Measurements from ENCODE around the gene HPSE2.

The HPSE2 gene

DNA sequence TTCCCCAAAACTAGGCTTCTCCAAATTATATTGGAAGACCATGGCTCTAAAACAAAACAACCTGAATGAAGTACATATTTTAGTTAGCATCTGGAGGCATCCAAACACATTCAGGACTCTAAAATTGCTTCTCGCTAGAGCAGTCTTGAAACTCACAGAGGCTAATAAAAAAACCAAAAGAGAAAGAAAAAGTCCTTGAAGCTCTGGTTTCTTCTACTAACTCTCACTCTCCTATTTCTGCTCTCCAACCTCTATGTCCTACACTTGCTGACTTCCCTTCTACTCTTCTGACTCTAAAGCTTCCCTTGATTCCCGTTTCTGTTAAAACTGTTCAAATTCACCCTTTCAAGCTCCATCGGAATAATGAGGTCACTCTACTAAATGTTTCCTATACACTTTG is 418.3 kb downstream of the HPSE2 start:
- no peak for DNase-seq

- DNase-seq: no peak
Measured at GRCh38 chr10:98815039-98815885, 420.4 kb downstream of the HPSE2 start.

DNA sequence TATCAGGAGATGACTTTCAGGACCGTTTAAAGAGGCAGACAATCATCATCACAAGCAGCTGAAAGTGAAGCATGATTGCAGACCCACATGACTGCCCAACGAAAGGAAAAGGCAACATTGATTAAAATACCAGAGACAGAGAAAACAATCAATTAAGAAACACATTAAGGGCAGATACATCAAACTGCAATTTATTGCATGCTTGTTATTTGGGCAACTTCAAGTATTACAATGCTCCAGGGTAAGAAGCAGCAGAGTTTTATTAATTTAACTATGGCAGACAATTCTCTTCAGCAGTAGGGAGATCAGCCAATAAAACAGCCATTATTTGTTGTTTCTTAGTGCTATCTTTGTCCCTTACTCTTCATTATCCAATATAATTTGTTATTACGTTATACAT is 421.2 kb downstream of the HPSE2 start:
- DNase-seq: no peak

- DNase-seq: no peak
Measured at GRCh38 chr10:98808282-98808892, 427.3 kb downstream of the HPSE2 start.

GRCh38 chr10:98800263-98800662 is 435.4 kb downstream of the HPSE2 start:
- DNase-seq: no peak

DNA sequence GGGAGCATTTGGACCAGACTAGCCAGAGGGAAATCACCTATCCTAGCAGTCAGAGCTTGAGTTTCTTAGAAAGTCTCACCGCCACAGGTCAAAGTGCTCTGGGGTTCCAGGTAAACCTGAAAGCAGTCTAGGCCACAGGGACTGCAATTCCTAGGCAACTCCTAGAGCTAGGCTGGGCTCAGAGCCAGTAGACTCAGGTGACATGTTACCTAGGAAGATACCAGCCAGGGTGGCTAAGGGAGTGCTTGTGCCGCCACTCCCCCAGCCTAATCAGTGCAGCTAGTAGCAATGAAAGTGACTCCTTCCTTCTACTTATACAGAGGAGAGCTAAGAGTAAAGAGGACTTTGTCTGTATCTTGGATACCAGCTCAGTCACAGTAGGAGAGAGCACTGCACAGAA is 440.2 kb downstream of the HPSE2 start:
- DNase-seq: no peak

DNA sequence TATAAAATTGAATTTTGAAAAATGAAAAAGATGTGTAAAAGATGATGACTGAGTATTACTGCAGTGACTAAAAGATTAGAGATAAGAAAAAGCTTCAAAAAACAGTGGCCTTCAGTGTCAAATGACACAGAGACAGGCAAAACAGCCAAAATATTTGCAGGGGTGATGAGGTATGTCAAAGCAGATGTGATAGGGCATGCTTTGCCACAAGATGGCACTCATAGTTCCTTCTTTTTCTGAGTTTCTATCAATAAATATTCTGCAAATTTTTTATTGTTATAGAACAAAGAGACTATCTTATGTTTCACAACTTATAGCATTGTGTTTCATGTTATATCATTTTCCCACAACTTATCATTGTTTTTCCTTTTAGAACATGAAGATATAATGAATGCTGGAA is 444.8 kb downstream of the HPSE2 start:
- DNase-seq: no peak

DNA sequence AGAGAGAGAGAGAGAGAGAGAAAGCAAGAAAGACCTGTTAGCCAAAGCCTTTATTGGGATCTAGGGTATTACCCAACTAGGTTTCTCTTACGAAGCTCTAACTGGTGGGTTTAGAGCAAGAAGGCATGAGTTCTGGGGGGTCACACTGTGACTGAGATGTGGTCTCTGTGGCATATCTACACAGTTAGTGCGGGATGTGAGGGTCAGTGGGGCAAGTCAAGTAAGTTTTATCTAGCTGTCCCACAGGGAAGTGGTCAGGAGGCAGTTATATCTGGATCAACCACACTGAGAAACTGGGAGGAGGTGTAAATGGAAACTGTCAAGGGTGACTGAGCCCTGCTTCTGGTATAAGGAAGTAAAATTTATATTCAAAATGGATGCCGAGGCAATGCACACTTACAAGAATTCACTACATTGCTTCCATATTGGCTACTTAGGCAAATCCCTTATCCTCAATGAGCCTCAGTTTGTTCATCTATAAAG is 457.3 kb downstream of the HPSE2 start:
- DNase-seq: no peak

GRCh38 chr10:98758463-98758862 is 477.2 kb downstream of the HPSE2 start:
- no peak for DNase-seq

DNA sequence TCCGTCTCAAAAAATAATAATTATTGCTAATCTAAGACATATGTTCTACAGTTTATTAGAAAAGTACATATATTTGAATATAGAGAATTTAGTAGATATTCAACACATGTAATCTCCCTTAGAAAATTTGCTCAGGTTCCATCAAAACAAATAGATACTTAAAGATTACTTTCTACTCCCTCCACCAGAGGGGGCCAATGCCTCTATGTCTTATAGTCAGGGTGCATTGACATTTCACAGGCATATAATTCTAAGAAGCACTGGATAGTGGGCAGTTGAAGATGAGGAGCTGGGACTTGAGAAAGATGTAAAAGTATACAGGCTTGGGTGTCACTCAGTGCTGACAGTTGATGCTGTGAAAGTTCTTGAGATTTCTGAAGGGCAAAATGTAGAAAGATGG is 487.4 kb downstream of the HPSE2 start:
- no peak for DNase-seq

GRCh38 chr10:98745645-98746044 is 490.0 kb downstream of the HPSE2 start:
- DNase-seq: no peak

DNA sequence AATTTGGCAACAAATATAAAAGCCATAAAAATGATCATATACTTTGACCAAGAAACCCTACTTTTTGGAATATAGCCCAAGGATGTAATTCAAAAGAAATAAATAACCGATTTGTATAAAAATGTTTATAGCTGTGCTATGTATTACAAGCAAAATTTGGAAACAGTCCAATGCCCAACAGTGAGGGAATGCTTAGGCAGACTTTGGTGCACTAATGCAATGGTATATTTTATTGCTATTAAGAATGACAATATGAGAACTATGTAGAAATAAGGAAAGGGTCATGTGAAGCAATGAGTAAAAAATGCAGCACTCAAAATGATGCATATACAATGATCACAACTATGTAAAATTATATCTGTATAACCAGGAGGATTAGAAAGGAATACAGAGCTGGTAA is 515.1 kb downstream of the HPSE2 start:
- DNase-seq: no peak

DNA sequence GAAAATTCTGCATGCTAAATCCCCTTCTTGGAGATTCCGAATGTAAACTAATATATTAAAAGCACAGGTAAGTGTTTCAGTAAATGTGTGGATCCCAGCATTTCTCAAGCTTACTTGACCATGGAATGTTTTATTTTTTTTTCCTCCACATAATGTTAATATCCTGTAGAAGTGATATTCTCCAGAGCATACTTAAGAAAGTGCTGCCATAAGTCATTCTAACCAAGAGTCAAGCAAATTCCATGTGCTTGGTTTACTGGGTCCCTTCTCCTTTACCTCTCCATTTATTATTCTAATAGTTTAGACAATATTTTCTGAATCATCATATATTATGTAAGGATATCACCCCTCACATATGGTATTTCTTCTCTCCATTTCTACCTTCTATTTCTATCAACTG is 522.1 kb downstream of the HPSE2 start:
- no peak for DNase-seq

- no peak for DNase-seq
Measured at GRCh38 chr10:98696516-98696915, 539.1 kb downstream of the HPSE2 start.

- no peak for DNase-seq
Measured at GRCh38 chr10:98694883-98695282, 540.8 kb downstream of the HPSE2 start.

- DNase-seq: no peak
Measured at GRCh38 chr10:98694014-98694413, 541.6 kb downstream of the HPSE2 start.

- DNase-seq: no peak
Measured at GRCh38 chr10:98687685-98688084, 548.0 kb downstream of the HPSE2 start.

- DNase-seq: no peak
Measured at GRCh38 chr10:98684019-98684899, 551.4 kb downstream of the HPSE2 start.

DNA sequence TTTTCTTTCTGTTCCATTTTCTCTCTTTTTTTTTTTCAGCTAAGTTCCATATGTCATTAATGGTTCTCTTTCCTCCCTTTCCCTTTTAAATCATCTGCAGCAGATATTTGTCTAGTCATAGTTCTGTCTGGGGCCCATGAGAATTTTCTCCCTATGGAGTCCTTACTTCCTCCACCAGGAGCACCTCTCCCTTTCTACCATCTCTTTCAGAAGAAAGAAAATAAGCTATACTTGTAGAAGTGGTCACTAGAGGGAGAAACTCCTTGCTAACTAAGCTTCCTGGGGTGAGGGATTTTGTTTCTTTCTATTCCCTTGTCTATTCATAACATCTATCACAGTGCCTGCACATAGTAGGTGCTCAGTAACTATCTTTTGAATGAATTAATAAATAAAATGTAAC is 558.8 kb downstream of the HPSE2 start:
- DNase-seq: no peak

DNA sequence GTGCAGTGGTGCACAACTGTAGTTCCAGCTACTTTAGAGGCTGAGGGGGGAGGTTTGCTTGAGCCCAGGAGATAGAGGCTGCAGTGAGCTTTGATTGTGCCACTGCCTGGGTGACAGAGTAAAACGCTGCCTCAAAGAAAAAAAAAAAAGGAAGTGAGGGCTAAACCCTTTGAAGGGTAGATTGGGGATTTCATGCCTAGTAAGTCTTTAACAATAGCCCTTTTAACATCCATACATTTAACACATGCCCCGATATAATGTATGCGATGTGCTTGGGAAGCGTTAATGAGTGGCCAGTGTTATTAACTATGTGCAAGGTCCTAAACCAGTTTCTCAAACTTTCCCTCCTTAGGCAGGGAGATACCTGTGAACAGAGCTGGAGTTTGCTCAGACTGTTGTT is 559.8 kb downstream of the HPSE2 start:
- no peak for DNase-seq

DNA sequence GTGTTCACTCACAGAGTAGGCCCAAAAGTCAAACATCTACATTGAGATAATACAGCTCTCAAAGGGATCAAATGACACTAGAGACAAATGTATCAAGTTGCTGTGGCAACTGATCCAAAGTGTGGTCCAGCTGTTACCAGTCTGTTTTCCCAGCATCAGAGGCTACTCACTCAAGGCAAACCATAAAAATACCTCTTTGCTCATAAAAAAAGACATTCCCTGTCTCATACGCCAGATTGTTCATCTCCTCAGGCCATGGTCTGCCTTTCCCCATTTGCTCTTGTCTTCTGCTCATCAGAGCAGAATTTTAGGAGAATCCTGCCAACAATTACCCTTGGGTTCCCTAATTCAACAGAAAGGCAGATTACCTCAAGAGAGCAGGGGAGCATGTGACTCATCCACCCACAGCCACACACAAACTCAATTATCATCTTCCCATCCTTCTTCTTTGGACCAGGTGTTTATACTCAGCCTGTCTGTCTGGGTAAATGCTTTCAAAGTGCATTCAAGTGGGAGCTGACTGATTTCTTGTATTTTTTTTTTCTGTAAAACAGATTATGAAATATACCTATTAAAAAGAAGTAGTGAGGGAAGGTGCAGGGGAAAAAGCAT is 562.4 kb downstream of the HPSE2 start:
- peak; percentile 3 for DNase-seq

GRCh38 chr10:98667081-98667480 is 568.6 kb downstream of the HPSE2 start:
- DNase-seq: no peak

DNA sequence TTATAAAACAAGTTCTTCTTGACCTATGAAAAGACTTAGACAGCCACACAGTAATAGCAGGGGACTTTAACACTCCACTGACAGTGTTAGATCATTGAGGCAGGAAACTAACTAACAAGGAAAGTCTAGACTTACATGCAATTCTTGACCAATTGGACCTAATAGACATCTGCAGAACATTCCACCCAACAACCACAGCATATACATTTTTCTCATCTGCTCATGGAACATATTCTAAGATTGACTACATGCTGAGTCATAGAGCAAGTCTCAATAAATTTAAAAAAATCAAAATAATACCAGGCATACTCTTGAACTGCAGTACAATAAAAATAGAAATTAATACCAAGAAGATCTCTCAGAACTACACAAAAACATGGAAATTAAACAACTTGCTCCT is 569.4 kb downstream of the HPSE2 start:
- no peak for DNase-seq

Measured in NCI-H2029 treated with DMSO at 0.1 percent for 48 hours (cell line).